K562 treated with DMSO at 1 percent for 24 hours (cell line): ENCODE measurements around the gene EVA1C. TPM values are rescaled to one million over a fixed set of nuclear protein-coding genes. Genes with fewer than 3 reads are reported as not detected.

Experiments
- total RNA-seq: library from RNA; unstranded; fragments of 300-600 nt; gene quantifications from 2 replicates; pipeline ENCODE4 v1.2.3, GENCODE V29; 2022; ENCODE audit warnings: low read depth; ENCODE audit not compliant: insufficient read depth

The EVA1C gene, protein sequence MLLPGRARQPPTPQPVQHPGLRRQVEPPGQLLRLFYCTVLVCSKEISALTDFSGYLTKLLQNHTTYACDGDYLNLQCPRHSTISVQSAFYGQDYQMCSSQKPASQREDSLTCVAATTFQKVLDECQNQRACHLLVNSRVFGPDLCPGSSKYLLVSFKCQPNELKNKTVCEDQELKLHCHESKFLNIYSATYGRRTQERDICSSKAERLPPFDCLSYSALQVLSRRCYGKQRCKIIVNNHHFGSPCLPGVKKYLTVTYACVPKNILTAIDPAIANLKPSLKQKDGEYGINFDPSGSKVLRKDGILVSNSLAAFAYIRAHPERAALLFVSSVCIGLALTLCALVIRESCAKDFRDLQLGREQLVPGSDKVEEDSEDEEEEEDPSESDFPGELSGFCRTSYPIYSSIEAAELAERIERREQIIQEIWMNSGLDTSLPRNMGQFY
- total RNA-seq = not detected in 2 replicates

GRCh38 chr21:32412162-32413014, at the start of gene EVA1C:
Gene EVA1C, plus strand, starts transcription at chr21:32412706. Its CDS starts 148 bp downstream, at chr21:32412854.

DNA sequence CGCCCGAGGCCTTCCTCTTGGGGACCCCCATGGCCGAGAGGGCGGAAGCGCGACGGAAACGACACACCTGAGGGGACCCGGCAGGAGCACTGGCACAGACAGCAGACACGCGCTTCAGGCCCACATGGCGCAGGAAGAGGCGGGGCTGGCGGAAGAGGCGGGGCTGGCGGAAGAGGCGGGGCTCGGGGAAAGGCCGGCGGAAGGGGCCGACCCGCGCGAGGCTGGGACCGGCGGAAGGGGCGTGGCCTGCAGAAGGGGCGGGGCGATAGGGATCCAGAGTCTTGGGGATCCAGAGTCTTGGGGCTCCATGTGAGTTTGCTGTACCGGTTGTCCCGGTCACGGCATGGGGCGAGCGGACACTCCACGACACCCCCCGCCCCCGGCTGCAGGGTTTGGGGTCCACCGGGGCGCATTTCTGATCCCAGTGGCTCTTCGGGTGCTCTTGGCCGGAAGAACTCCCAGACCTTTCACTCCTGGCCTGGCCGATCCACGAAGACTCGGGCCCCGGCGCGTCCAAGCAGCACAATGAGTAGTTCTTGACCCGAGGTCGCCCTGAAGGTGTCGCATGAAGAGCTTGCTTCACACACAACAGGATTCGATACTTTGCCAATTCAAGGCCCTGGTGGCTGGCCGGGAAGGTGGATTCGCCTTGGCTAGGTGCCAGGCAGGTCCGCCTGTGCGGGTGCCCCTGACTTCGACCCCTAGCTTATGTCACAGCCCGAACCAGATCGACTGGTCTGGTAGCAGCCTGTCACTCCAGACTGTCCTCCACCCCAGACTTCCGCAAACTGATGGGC, 19.4 kb upstream of the EVA1C start, which contains the start of gene URB1:
URB1 (minus strand) TSS at position 133 of the 797 bp plus-strand sequence; CDS start at position 31, 102 bp downstream.

Other genes starting within 250 kb of the EVA1C start
- 43.1 and 52.6 TPM in 2 replicates for gene MIS18A, start 133.7 kb upstream of the EVA1C start, total RNA-seq
- not detected in 2 replicates for gene MRAP, start 113.9 kb upstream of the EVA1C start, total RNA-seq
- 7.5 and 8.1 TPM in 2 replicates for gene URB1, start 19.7 kb upstream of the EVA1C start, total RNA-seq
- gene TCP10L, start 172.8 kb downstream of the EVA1C start, total RNA-seq = 0.59 and 1.9 TPM in 2 replicates
- gene CFAP298, start 199.7 kb downstream of the EVA1C start, total RNA-seq = 92.4 and 94.2 TPM in 2 replicates